PC-9 (cell line): ENCODE data around the gene WAPL. TPM values are rescaled to one million over a fixed set of nuclear protein-coding genes. Genes with fewer than 3 reads are reported as not detected.

Source experiments
- BruUV-seq: library from RNA; stranded (reverse); fragments of 400-500 nt; replicated peaks from 2 replicates; lab custom pipeline; 2021; lab: Mats Ljungman, UMichigan
- CTCF ChIA-PET: fragments of 300-600 bp; sonication (Branson Sonifier 250); formaldehyde crosslinking; loops from one replicate; lab custom pipeline; 2022; ENCODE audit warnings: antibody characterized with exemption; lab: Charles Lee
- POLR2A ChIA-PET: fragments of 300-600 bp; sonication (Branson Sonifier 250); formaldehyde crosslinking; loops from one replicate; lab custom pipeline; 2022; ENCODE audit warnings: antibody characterized with exemption; ENCODE audit not compliant: unreplicated experiment; lab: Charles Lee
- DNase-seq, 2 experiments: peaks; one replicate each; pipeline versions ENCODE4 v3.0.0 to v3.0.0-alpha.2; 2015 to 2022; ENCODE audit warnings: mixed read lengths in 1 of 2
- H2AFZ ChIP-seq: fragments of 200-600 bp; sonication (generic); 2 replicates; pipeline ENCODE4 v1.8.1; 2017; ENCODE audit warnings: antibody characterized with exemption
- H3F3A ChIP-seq: fragments of 200-600 bp; sonication (generic); 2 replicates; pipeline ENCODE4 v1.8.1; 2017; ENCODE audit warnings: antibody characterized with exemption, mild to moderate bottlenecking, low read depth; ENCODE audit not compliant: insufficient read depth
- H3K27ac ChIP-seq: fragments of 200-600 bp; sonication (generic); 2 replicates; pipeline ENCODE4 v1.6.1; 2016; ENCODE audit warnings: mixed run types
- H3K27me3 ChIP-seq: fragments of 200-600 bp; sonication (generic); 2 replicates; pipeline ENCODE4 v1.6.1; 2016; ENCODE audit warnings: low read depth, mixed run types; ENCODE audit not compliant: insufficient read depth
- H3K36me3 ChIP-seq: fragments of 200-600 bp; sonication (generic); 2 replicates; pipeline ENCODE4 v1.6.1; 2016; ENCODE audit warnings: low read depth, mixed run types
- H3K4me1 ChIP-seq: fragments of 200-600 bp; sonication (generic); replicated peaks from 2 replicates; pipeline ENCODE4 v1.6.1; 2016; ENCODE audit warnings: mixed run types; ENCODE audit not compliant: insufficient read depth
- H3K4me2 ChIP-seq: fragments of 200-600 bp; sonication (generic); 2 replicates; pipeline ENCODE4 v1.6.1; 2017; ENCODE audit warnings: mixed run types
- H3K4me3 ChIP-seq: fragments of 200-600 bp; sonication (generic); 2 replicates; pipeline ENCODE4 v1.6.1; 2016; ENCODE audit warnings: mixed run types
- H3K79me2 ChIP-seq: fragments of 200-600 bp; sonication (generic); 2 replicates; pipeline ENCODE4 v1.6.1; 2017; ENCODE audit warnings: low read depth, mixed run types
- H3K9me2 ChIP-seq: fragments of 200-600 bp; sonication (generic); 2 replicates; pipeline ENCODE4 v1.8.1; 2017; ENCODE audit warnings: mild to moderate bottlenecking; ENCODE audit not compliant: insufficient read depth
- H3K9me3 ChIP-seq: fragments of 200-600 bp; sonication (generic); 2 replicates; pipeline ENCODE4 v1.8.1; 2016; ENCODE audit warnings: low read depth; ENCODE audit not compliant: insufficient read depth
- H4K20me1 ChIP-seq: fragments of 200-600 bp; sonication (generic); 2 replicates; pipeline ENCODE4 v1.8.1; 2017; ENCODE audit not compliant: insufficient read depth
- CTCF ChIP-seq: fragments of 200-600 bp; sonication (generic); conservative IDR thresholded peaks from 2 replicates; pipeline ENCODE4 v1.6.1; 2017; ENCODE audit warnings: mixed run types, antibody characterized with exemption, mild to moderate bottlenecking, moderate library complexity
- EZH2 ChIP-seq: fragments of 200-600 bp; sonication (generic); IDR thresholded peaks from 2 replicates; pipeline ENCODE4 v1.8.0; 2017; ENCODE audit warnings: antibody characterized with exemption, low read depth
- intact Hi-C: fragments of 100-400 bp; cut with micrococcal nuclease; formaldehyde crosslinking; loops from one replicate; pipeline ENCODE4 v1.10.0; 2022; ENCODE audit not compliant: unreplicated experiment
- total RNA-seq: library from RNA; stranded (reverse); gene quantifications from 2 replicates; pipeline ENCODE4 v1.2.3, GENCODE V29; 2021

WAPL gene
- total RNA-seq, 1 experiment from 2014 or later, result 20.9 TPM

DNA sequence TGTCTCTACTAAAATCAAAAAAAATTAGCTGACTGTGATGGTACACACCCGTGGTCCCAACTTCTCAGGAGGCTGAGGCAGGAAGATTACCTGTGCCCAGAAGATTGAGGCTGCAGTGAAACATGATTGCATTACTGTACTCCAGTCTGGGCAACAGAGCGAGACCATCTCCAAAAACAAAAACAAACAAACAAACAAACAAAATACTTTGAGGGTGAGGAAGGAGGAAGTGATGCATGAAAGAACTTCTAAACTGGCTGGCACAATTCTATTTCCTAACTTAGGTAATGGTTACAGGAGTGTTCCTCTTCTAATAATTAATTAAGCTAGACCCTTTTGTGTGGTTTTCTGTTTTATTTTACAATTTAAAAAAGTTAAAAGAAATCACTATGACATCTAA is 15.5 kb downstream of the WAPL start:
- TF ChIP-seq EZH2 (no peak), CTCF (no peak)
- intact Hi-C loops, result no loop called here
- ChIA-PET CTCF (no interaction called here), POLR2A (no interaction called here)
- no peaks in the 10 kb centered on the region; the same call in 1 of the 2 replicates for H3F3A ChIP-seq
- H3K4me3 ChIP-seq, result no peak overlapping the region
- no TSS peak for BruUV-seq
- no peak overlapping the region for H3K27ac ChIP-seq
- H3K4me2 ChIP-seq, result no peak overlapping the region
- no peaks in the 10 kb centered on the region for H3K27me3 ChIP-seq
- no peak overlapping the region for H2AFZ ChIP-seq
- no peaks in the 10 kb centered on the region for H3K9me3 ChIP-seq
- H3K9me2 ChIP-seq, result no peaks in the 10 kb centered on the region
- DNase-seq, result no peak
- H3K4me1 ChIP-seq, result no peaks in the 10 kb centered on the region
- peaks cover 56% of the 10 kb centered on the region for H3K79me2 ChIP-seq
- no peaks in the 10 kb centered on the region for H3K36me3 ChIP-seq
- peaks cover 42% of the 10 kb centered on the region for H4K20me1 ChIP-seq

DNA sequence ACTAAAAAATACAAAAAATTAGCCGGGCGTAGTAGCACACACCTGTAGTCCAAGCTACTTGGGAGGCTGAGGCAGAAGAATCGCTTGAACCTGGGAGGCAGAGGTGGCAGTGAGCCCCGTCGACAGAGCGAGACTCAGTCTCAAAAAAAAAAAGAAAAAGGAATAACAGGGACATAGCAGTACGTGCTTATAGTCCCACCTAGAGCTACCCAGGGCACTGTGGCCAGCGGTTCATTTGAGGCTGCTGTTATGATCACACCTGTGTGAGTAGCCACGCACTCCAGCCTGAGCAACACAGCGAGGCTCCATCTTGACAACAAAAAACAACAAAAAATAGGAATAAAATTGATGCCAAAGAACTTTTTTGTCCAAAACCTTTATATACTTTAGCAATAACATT is 17.1 kb downstream of the WAPL start:
- ChIA-PET POLR2A (no interaction called here), CTCF (no interaction called here)
- Histone ChIP-seq H3K27ac (no peak overlapping the region), H3K9me2 (no peaks in the 10 kb centered on the region), H3K79me2 (peaks cover 66% of the 10 kb centered on the region), H2AFZ (no peak overlapping the region), H3K4me3 (no peak overlapping the region), H3F3A (no peaks in the 10 kb centered on the region; the same call in 1 of the 2 replicates), H3K36me3 (0 out of 2 replicates have a peak, but pooled peaks cover under 1% of the 10 kb centered on the region), H4K20me1 (peaks cover 34% of the 10 kb centered on the region), H3K4me1 (no peaks in the 10 kb centered on the region), H3K27me3 (no peaks in the 10 kb centered on the region), H3K9me3 (no peaks in the 10 kb centered on the region), H3K4me2 (no peak overlapping the region)
- no TSS peak for BruUV-seq
- TF ChIP-seq EZH2, result no peak
- TF ChIP-seq CTCF, result no peak
- no peak for DNase-seq
- intact Hi-C loops, result no loop called here

GRCh38 chr10:86500846-86501245 is 20.7 kb downstream of the WAPL start:
- no TSS peak for BruUV-seq
- H3F3A ChIP-seq, result no peaks in the 10 kb centered on the region; the same call in 1 of the 2 replicates
- TF ChIP-seq CTCF, result no peak
- no peak overlapping the region for H3K27ac ChIP-seq
- H3K4me1 ChIP-seq, result no peaks in the 10 kb centered on the region
- H2AFZ ChIP-seq, result no peak overlapping the region
- H3K27me3 ChIP-seq, result no peaks in the 10 kb centered on the region
- H3K79me2 ChIP-seq, result peaks cover 66% of the 10 kb centered on the region
- no peaks in the 10 kb centered on the region for H3K9me3 ChIP-seq
- H3K9me2 ChIP-seq, result no peaks in the 10 kb centered on the region
- peaks cover 29% of the 10 kb centered on the region for H4K20me1 ChIP-seq
- ChIA-PET CTCF (no interaction called here), POLR2A (no interaction called here)
- H3K4me2 ChIP-seq, result no peak overlapping the region
- no peak overlapping the region for H3K4me3 ChIP-seq
- DNase-seq, result no peak
- peaks cover 8% of the 10 kb centered on the region; the same call in 1 of the 2 replicates for H3K36me3 ChIP-seq
- intact Hi-C loops, result no loop called here
